Coronary artery (tissue), 2 donors: ENCODE results near the gene RNF212.

Experiments
- DNase-seq: peaks from one replicate; pipeline ENCODE4 v3.0.0-alpha.2; 2017; ENCODE audit warnings: low spot score
- H3K27ac ChIP-seq, 2 donors: fragments of 200-600 bp; sonication (generic); one replicate each; pipeline ENCODE4 v1.5.1; 2016 to 2019
- H3K4me3 ChIP-seq: fragments of 200-600 bp; sonication (generic); 2 replicates; pipeline ENCODE4 v1.5.1; 2016; ENCODE audit warnings: mild to moderate bottlenecking, moderate library complexity
- CTCF ChIP-seq: fragments of 200-600 bp; sonication (generic); IDR thresholded peaks from one replicate; pipeline ENCODE4 v1.5.1; 2019; ENCODE audit warnings: antibody characterized with exemption

RNF212 gene

DNA sequence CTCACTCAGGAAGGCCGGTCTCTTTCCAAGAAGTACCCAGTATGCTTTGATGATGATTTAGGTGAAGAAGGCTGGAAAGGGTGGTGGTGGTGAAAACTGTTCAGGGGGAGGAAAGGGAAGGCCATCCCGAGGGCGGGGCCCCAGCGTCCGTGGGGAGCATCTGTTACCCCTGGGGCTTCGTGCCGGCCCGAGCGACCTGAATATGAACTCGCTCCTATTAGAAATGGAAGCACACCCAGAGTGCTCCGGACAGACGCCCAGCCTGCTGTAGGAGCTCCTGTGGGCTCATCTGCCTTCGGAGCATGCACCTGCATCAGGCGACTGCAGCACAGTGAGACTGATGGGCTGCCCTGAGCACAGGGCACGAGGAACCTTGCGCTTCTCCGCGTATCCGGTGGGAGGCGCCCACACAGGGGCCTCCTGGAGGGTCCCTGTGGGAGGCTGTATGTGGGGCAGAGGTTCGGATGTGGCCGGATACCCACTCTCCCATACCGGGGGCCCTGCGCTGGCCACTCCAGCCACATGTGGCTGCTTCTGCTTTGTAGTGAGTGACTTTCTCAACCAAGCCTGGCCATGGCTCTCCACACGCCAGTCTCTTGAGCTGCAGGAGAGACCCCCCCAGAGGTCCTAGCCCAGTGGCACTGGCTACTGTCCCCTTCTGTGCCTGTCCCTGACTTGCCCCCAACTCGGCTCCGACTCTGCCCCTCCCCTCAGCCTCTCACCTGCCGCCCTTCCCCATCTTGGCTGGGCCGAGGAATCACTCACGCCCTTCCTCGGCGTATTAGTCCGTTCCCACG is 65.2 kb downstream of the RNF212 start:
- peak; percentile 66 for DNase-seq
- Histone ChIP-seq H3K4me3 (no peak overlapping the region), H3K27ac (no peak overlapping the region)
- no peak for TF ChIP-seq CTCF

DNA sequence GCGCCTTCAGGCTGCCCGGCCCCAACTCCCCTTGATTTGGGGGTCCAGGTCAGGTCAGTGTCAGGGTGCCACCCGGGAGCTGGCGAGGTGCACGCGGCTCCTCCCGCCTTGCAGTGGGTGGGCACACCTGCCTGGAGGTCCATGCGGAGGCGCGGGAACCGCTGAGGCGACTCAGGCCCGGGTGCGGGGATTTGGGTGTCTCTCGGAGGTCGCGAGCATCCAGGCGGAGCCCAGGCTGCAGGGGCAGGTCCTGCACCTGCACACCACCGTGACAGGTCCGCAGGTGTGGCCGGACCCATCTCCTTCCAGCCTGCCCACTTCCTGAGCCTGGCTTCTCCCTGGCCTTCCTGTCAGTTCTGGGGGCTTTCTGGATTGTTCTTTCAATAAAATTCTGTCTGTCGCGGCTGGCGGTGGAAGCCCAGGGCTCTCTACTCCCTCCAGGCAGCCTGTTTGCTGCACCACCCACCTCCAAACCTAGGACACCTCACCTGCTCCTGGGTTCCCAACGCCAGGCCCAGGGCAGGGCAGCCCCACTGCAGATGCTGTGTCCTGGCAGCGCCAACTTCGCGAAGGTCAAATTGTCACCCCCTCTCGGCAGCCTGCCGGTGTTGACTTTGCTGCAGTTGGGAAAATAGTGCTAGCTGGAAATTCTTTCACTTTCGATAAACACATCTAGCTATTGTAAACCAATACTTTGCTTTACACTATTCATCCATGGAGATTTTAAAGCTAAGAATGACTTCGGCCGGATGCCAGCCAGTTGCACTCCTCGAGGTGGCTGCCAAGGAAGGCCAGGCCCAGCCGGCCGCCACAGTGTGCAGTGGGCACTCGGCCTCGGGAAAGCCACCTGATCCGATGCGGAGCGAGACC is 66.0 kb downstream of the RNF212 start:
- TF ChIP-seq CTCF: no peak
- H3K27ac ChIP-seq: peak overlapping the region in 1 of 2 donors; percentile 73

DNA sequence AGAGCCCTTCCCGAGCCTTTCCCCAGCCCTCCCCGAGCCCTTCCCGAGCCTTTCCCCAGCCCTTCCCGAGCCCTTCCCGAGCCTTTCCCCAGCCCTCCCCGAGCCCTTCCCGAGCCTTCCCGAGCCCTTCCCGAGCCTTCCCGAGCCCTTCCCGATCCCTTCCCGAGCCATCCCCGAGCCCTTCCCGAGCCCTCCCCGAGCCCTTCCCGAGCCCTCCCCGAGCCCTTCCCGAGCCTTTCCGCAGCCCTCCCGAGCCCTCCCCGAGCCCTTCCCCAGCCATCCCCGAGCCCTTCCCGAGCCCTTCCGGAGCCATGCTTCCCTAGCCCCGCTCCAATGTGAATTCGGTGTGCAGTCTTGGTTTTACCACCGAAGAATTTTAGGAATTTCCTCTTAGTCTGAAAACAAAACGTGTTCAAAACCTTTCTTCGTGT is 66.8 kb downstream of the RNF212 start:
- peak; percentile 88 for DNase-seq
- Histone ChIP-seq H3K4me3 (peak overlapping the region; percentile 55), H3K27ac (peak overlapping the region in 1 of 2 donors; percentile 73)

More for the DNA sequence above, 66.0 kb downstream of the RNF212 start:
- DNase-seq: peak; percentile 77
- H3K4me3 ChIP-seq: peak overlapping the region; percentile 55

GRCh38 chr4:1045595-1046201 is 67.7 kb downstream of the RNF212 start:
- DNase-seq: no peak
- H3K4me3 ChIP-seq: no peak overlapping the region
- H3K27ac ChIP-seq: no peak overlapping the region
- no peak for TF ChIP-seq CTCF

GRCh38 chr4:1045193-1045594 is 68.2 kb downstream of the RNF212 start:
- no peak for TF ChIP-seq CTCF
- Histone ChIP-seq H3K4me3 (no peak overlapping the region), H3K27ac (no peak overlapping the region)
- no peak for DNase-seq

DNA sequence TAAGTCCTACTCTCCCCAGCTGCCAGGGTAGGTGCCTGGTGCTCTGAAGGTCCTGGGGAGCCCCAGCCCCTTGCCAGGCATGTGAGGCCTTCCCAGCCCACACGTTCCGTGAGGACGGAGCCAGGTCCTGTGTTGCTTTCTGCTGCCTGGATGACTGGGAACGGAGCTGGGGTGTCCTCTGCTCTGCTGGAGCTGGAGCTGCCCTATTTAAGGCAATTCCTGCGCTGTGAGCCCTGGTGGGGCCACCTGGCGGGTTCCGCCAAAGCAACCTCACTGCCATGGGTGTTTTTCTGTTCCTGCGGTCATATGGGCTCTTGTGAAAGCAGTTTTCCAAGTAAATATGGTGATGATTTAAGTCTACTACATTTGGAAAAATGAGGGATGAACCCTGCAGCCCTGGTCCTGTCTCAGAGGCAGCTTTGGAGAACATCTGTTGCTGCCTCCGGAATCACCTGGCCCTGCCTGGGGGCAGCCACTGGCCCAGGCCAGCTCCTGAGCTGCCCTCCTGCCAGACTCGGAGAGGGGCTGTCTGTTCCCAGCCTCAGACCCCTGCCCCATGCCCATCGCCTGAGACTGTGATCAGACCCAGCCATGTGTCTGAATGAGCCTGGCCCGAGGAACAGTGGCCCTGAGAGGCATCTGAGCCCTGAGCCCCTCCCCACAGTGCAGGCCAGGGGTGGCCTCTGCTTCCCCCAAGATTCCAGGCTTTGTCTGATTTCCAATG is 68.7 kb downstream of the RNF212 start:
- no peak overlapping the region for H3K4me3 ChIP-seq
- peak overlapping the region; percentile 29 to 89 for H3K27ac ChIP-seq
- no peak for DNase-seq
- no peak for TF ChIP-seq CTCF
